Measurements from ENCODE around the gene GPSM1.

DNA sequence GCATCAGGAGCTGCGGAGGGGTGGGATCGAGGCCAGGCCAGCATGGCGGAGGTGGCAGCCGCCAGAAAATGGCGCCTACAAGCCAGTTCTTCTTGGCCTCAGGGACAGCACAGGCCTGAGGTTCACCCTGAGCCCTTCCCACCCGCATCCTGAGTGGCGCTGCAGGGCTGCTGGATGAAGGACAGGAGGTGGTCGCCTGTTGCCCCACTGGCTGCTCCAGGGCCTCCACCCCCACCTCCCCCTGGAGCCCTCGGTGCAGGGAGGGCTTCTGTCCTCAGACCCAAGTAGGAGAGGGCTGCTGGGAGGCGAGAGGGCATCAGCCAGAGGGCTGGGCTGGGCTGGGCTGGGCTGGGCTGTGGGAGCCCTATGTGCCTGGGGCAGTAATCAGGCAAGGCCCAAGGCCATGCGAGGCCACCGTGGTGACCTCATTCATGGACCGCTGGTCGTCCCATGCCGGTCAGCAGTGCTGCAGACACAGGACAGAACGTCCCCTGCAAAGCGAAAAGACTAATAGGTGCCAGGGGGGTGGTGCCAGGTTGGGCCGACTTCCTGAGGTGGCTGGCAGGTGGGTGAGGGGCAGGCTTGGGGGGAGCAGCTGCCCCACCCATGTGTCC, 13.8 kb downstream of the GPSM1 start:
- no peak for TF ChIP-seq EZH2 (IDR thresholded peaks at IDR 0.05)
- TF ChIP-seq POLR2AphosphoS5 (IDR thresholded peaks at IDR 0.05; ENCODE audit: borderline replicate concordance, low read depth, low read length): no peak
- no peak for TF ChIP-seq FOXP2 (optimal IDR thresholded peaks at IDR 0.05; ENCODE audit: control extremely low read depth, extremely low read length, insufficient read depth)
